NT2/D1 (cell line): ENCODE measurements around the gene WSB1.

Experiments used
- SUZ12 ChIP-seq: IDR thresholded peaks from 2 replicates; pipeline ENCODE4 v1.6.1; 2011; ENCODE audit not compliant: insufficient read length, insufficient read depth; ENCODE audit errors: extremely low read depth
- YY1 ChIP-seq: IDR thresholded peaks from 2 replicates; pipeline ENCODE4 v1.6.1; 2011; ENCODE audit not compliant: insufficient read length, insufficient read depth

DNA sequence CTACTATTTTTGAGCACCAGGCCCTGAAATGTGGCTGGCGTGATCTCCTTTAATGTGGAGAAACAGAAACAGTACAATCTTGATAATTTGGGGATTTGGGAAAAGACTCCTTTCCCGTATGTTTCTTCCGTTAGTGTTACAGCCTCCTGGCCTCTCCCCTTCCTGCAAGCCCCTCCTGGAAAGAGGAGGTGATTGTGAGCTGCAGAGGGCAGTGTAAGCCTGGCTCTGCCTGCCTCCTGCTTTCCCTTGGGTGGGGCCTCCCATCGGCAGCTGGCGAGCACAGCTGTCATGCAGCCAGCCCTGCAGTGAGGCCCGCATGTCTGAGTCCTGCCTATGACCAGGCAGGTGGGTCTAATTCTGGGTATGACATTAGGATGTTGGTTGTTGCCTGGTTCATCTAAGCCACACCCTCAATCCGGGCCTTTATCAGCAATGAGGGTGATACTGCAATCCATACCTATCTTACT is 48.7 kb upstream of the WSB1 start:
- TF ChIP-seq SUZ12 (no peak), YY1 (no peak)
